Nephron progenitor cell (in vitro differentiated cells): Measurements from ENCODE around the gene MGLL.

ENCODE experiments used
- DNase-seq: peaks from one replicate; pipeline ENCODE4 v3.0.0; 2021
- H3K27ac Mint-ChIP-seq: 2 replicates; pipeline ENCODE4 v1.8.0; 2021; ENCODE audit warnings: mild to moderate bottlenecking, moderate library complexity, mixed read lengths
- H3K27me3 Mint-ChIP-seq: 2 replicates; pipeline ENCODE4 v1.8.0; 2021; ENCODE audit warnings: mild to moderate bottlenecking, low read depth, mixed read lengths; ENCODE audit not compliant: poor library complexity
- H3K36me3 Mint-ChIP-seq: 2 replicates; pipeline ENCODE4 v1.8.0; 2021; ENCODE audit warnings: low read depth, mixed read lengths
- H3K4me1 Mint-ChIP-seq: 2 replicates; pipeline ENCODE4 v1.8.0; 2021; ENCODE audit warnings: mixed read lengths
- H3K4me3 Mint-ChIP-seq: 2 replicates; pipeline ENCODE4 v1.8.0; 2021; ENCODE audit warnings: mild to moderate bottlenecking, moderate library complexity, mixed read lengths
- H3K9me3 Mint-ChIP-seq: 2 replicates; pipeline ENCODE4 v1.8.0; 2021; ENCODE audit warnings: mild to moderate bottlenecking, moderate library complexity, mixed read lengths
- TF ChIP-seq, protein P1 (sequence below): fragments of 200-600 bp; sonication (generic); IDR thresholded peaks from 2 replicates; pipeline ENCODE4 v1.5.0; 2021; ENCODE audit warnings: antibody characterized with exemption

MGLL gene

DNA sequence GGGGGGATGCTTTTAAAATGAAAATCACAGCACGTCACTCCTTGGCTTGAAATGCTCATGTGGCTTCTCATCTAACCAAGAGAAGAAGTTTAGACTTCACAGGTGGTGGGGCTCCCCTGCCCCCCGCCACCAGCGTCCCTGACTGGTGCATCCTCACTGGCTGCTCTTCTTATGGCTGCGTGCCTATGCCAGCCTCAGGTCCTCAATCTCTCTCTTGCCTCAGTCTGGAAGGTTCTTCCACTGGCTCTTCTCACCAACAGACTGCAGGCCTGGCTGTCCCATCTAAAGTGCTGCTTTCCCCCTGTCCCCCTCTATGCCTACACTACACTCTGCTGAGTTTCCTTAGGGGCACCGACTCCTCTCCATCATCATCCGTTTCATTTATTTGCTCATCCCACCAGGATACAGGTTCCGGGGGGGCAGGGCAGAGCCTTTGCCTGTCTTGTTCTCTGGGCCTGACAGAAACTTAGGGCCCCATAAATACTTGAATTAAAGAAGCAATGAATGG lies 128.9 kb downstream of the MGLL start:
- H3K4me1 Mint-ChIP-seq: peaks cover 45% of the 10 kb centered on the region
- no peaks in the 10 kb centered on the region for H3K36me3 Mint-ChIP-seq
- no peak overlapping the region for H3K27ac Mint-ChIP-seq
- TF ChIP-seq, protein P1, sequence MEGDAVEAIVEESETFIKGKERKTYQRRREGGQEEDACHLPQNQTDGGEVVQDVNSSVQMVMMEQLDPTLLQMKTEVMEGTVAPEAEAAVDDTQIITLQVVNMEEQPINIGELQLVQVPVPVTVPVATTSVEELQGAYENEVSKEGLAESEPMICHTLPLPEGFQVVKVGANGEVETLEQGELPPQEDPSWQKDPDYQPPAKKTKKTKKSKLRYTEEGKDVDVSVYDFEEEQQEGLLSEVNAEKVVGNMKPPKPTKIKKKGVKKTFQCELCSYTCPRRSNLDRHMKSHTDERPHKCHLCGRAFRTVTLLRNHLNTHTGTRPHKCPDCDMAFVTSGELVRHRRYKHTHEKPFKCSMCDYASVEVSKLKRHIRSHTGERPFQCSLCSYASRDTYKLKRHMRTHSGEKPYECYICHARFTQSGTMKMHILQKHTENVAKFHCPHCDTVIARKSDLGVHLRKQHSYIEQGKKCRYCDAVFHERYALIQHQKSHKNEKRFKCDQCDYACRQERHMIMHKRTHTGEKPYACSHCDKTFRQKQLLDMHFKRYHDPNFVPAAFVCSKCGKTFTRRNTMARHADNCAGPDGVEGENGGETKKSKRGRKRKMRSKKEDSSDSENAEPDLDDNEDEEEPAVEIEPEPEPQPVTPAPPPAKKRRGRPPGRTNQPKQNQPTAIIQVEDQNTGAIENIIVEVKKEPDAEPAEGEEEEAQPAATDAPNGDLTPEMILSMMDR: no peak
- no peaks in the 10 kb centered on the region for H3K9me3 Mint-ChIP-seq
- DNase-seq: no peak
- no peak overlapping the region for H3K4me3 Mint-ChIP-seq
- H3K27me3 Mint-ChIP-seq: peaks cover 5% of the 10 kb centered on the region

DNA sequence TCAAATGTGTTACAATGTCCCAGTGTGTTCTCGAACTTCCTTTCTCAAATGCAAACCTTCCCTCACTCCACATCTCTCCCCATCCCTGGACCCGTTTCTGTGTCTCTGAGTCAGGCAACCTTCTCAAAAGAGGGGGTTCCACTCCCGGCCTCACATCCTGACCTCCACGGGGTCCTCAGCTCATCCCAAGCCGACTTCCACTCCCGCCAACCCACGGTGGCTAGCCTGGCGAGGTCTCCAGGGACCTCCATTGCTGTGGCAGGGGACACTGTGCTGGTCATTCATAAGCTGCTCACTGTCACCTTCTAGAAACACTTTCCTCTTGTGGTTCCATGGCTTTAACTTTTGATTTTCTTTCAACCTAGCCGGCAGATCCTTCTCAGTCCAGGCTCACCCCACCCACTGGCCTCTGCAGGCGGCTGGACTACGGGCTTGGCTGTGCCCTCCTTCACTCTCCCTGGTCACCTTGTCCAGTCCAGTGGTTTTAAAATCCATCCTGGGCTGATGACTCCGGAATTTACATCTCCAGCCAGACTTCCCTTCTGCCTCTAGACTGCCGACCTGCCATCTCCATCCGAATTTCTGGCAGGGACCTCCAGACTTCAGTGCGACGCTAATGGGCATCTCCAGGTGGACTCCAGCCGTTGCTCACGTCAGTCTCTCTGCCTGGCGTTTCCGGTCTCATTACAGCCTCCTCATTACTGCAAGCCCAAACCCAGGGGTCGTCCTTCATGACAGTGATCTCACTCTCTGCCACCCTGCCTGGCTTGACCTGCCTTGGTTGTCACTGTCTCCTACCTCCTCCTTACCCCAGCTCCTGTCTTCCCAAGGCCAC lies 129.6 kb downstream of the MGLL start:
- Mint-ChIP-seq H3K36me3 (no peaks in the 10 kb centered on the region), H3K4me3 (no peak overlapping the region), H3K9me3 (no peaks in the 10 kb centered on the region), H3K27ac (no peak overlapping the region), H3K4me1 (peaks cover 39% of the 10 kb centered on the region), H3K27me3 (peaks cover 5% of the 10 kb centered on the region)
- no peak for DNase-seq
- TF ChIP-seq, protein P1: no peak

DNA sequence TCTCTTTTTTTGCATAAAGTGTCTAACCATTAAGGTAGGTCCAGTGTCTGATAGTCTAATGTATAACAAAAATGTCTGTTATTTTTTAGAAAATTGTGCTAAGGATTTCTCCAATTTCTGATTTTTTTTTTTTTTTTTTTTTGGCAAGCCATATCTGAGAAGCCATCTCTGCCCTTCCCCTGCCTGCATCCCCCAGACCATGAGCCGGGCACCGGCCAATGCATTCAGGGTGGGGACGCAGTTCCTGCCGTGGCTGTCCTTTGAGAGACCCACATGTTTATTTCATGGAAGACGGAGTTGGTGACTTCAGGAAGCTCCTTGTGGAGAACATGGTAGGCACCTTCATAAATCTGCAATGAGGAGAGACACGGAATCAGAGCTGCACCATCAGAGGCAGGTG lies 130.3 kb downstream of the MGLL start:
- Mint-ChIP-seq H3K27me3 (peaks cover 5% of the 10 kb centered on the region), H3K27ac (no peak overlapping the region), H3K9me3 (no peaks in the 10 kb centered on the region), H3K36me3 (no peaks in the 10 kb centered on the region), H3K4me1 (peaks cover 32% of the 10 kb centered on the region), H3K4me3 (no peak overlapping the region)
- TF ChIP-seq, protein P1: no peak
- DNase-seq: no peak

DNA sequence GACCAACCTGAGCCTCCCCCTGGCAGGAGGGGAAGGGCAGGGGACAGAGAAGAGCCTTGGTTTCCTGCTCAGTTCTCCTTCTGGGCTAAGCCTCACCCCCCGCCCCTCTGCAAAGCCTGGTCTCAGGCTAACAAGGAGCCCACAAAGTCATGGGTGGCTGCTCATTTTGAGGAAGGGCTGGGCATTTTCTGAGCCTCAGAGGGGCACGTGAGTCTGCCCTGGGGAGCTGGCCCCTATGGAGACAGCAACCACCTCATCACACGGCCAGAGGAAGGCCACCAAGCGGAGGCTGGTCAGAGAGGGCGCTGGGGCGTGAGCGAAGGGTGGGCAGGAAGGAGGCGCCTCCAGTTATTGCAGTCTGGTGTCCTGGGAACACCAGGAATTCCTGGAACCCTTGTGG lies 130.8 kb downstream of the MGLL start:
- H3K36me3 Mint-ChIP-seq: no peaks in the 10 kb centered on the region
- peaks cover 5% of the 10 kb centered on the region for H3K27me3 Mint-ChIP-seq
- H3K9me3 Mint-ChIP-seq: no peaks in the 10 kb centered on the region
- H3K4me3 Mint-ChIP-seq: no peak overlapping the region
- TF ChIP-seq, protein P1: no peak
- DNase-seq: no peak
- peaks cover 32% of the 10 kb centered on the region for H3K4me1 Mint-ChIP-seq
- H3K27ac Mint-ChIP-seq: peak overlapping the region; percentile 42

DNA sequence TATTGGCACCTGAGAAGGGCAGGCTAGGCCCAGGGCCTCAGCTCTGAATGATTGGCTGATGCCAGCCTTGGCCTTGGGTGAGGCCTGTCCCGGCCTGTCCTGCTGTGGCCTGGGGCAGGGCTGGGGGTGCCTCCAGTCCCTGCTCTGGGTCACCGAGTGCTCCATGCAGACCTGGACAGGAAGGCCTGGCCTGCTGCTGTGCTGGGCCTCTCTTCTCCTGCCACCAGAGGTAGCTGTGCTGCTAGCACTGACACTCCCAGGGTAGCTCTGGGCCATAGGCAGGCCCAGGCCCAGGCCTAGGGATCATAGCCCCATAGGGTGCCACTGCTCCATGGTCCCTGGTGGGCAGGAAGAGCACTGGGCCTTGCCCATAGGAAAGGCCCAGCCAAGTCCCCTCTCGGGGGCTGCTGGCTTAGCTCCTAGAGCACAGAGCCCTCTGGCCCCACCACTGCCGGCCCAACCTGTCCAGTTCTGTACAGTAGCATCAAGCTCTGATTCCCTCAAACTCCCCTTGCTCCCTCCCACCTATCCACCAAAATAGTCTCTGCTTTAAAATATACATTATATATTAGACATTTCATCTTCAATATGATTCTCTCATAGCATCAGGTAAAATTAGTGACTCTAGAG lies 131.4 kb downstream of the MGLL start:
- peaks cover 28% of the 10 kb centered on the region for H3K4me1 Mint-ChIP-seq
- H3K36me3 Mint-ChIP-seq: no peaks in the 10 kb centered on the region
- H3K4me3 Mint-ChIP-seq: no peak overlapping the region
- DNase-seq: peak; percentile 41
- no peak overlapping the region for H3K27ac Mint-ChIP-seq
- no peaks in the 10 kb centered on the region for H3K9me3 Mint-ChIP-seq
- TF ChIP-seq, protein P1: peak; percentile 37
- peaks cover 5% of the 10 kb centered on the region for H3K27me3 Mint-ChIP-seq
